ENCODE measurements around the gene CRYBG2.

Gene CRYBG2

GRCh38 chr1:26368486-26368885, 14.6 kb upstream of the CRYBG2 start:
- no peaks in the 10 kb centered on the region for H3K9me3 ChIP-seq (ENCODE audit: insufficient read depth, low read length, severe bottlenecking)
- H4K20me1 ChIP-seq (ENCODE audit: insufficient read depth, low read length), result no peaks in the 10 kb centered on the region; the same call in 1 of the 2 replicates
- H3K4me1 ChIP-seq (ENCODE audit: insufficient read depth, low read length), result peaks cover 6% of the 10 kb centered on the region; the same call in 1 of the 2 replicates
- no peaks in the 10 kb centered on the region for H3K36me3 ChIP-seq (ENCODE audit: insufficient read depth, low read length)
- TF ChIP-seq EZH2 (IDR thresholded peaks at IDR 0.05; ENCODE audit: borderline replicate concordance, low read depth, low read length, severe bottlenecking), result no peak
- TF ChIP-seq CTCF (IDR thresholded peaks at IDR 0.05; ENCODE audit: borderline replicate concordance, extremely low read depth, low read length, poor library complexity, severe bottlenecking), result no peak
- H3K27me3 ChIP-seq (ENCODE audit: insufficient read depth, low read length, poor library complexity), result no peaks in the 10 kb centered on the region
- no peak overlapping the region for H3K9ac ChIP-seq (ENCODE audit: low read depth, low read length)
- H3K4me2 ChIP-seq (ENCODE audit: insufficient read depth, low read length), result no peak overlapping the region
- no peak for DNase-seq
- H3K79me2 ChIP-seq (ENCODE audit: insufficient read depth, low read length), result no peaks in the 10 kb centered on the region
- no peak for ATAC-seq (ENCODE audit: insufficient read depth, low read depth)
- H3K4me3 ChIP-seq (ENCODE audit: low read depth in 1 of 2, low read length in 2 of 2), result no peak overlapping the region
- no peak overlapping the region for H2AFZ ChIP-seq (ENCODE audit: low read depth, low read length)
- no peak overlapping the region for H3K27ac ChIP-seq (ENCODE audit: low read length)

- H4K20me1 ChIP-seq (ENCODE audit: insufficient read depth, low read length), result no peaks in the 10 kb centered on the region; the same call in none of the 2 replicates
- H3K36me3 ChIP-seq (ENCODE audit: insufficient read depth, low read length), result no peaks in the 10 kb centered on the region
- H3K4me3 ChIP-seq (ENCODE audit: low read depth in 1 of 2, low read length in 2 of 2), result no peak overlapping the region
- H3K4me1 ChIP-seq (ENCODE audit: insufficient read depth, low read length), result peaks cover 9% of the 10 kb centered on the region; the same call in 1 of the 2 replicates
- no peaks in the 10 kb centered on the region for H3K9me3 ChIP-seq (ENCODE audit: insufficient read depth, low read length, severe bottlenecking)
- TF ChIP-seq CTCF (IDR thresholded peaks at IDR 0.05; ENCODE audit: borderline replicate concordance, extremely low read depth, low read length, poor library complexity, severe bottlenecking) (no peak), EZH2 (IDR thresholded peaks at IDR 0.05; ENCODE audit: borderline replicate concordance, low read depth, low read length, severe bottlenecking) (no peak)
- H3K9ac ChIP-seq (ENCODE audit: low read depth, low read length), result no peak overlapping the region
- no peaks in the 10 kb centered on the region for H3K79me2 ChIP-seq (ENCODE audit: insufficient read depth, low read length)
- H3K4me2 ChIP-seq (ENCODE audit: insufficient read depth, low read length), result no peak overlapping the region
- no peak overlapping the region for H3K27ac ChIP-seq (ENCODE audit: low read length)
- no peaks in the 10 kb centered on the region for H3K27me3 ChIP-seq (ENCODE audit: insufficient read depth, low read length, poor library complexity)
- ATAC-seq (ENCODE audit: insufficient read depth, low read depth), result no peak
- no peak for DNase-seq
- no peak overlapping the region for H2AFZ ChIP-seq (ENCODE audit: low read depth, low read length)
These were observed 14.1 kb upstream of the CRYBG2 start for GRCh38 chr1:26368006-26368405.

- ATAC-seq (ENCODE audit: insufficient read depth, low read depth) (no peak), DNase-seq (no peak)
- TF ChIP-seq CTCF (IDR thresholded peaks at IDR 0.05; ENCODE audit: borderline replicate concordance, extremely low read depth, low read length, poor library complexity, severe bottlenecking), result no peak
- TF ChIP-seq EZH2 (IDR thresholded peaks at IDR 0.05; ENCODE audit: borderline replicate concordance, low read depth, low read length, severe bottlenecking), result no peak
- H3K36me3 ChIP-seq (ENCODE audit: insufficient read depth, low read length), result no peaks in the 10 kb centered on the region
- no peak overlapping the region for H3K9ac ChIP-seq (ENCODE audit: low read depth, low read length)
- H3K4me2 ChIP-seq (ENCODE audit: insufficient read depth, low read length), result no peak overlapping the region
- no peak overlapping the region for H3K27ac ChIP-seq (ENCODE audit: low read length)
- no peak overlapping the region for H2AFZ ChIP-seq (ENCODE audit: low read depth, low read length)
- no peak overlapping the region for H3K4me3 ChIP-seq (ENCODE audit: low read depth in 1 of 2, low read length in 2 of 2)
- H3K27me3 ChIP-seq (ENCODE audit: insufficient read depth, low read length, poor library complexity), result no peaks in the 10 kb centered on the region
- no peaks in the 10 kb centered on the region; the same call in none of the 2 replicates for H4K20me1 ChIP-seq (ENCODE audit: insufficient read depth, low read length)
- no peaks in the 10 kb centered on the region for H3K9me3 ChIP-seq (ENCODE audit: insufficient read depth, low read length, severe bottlenecking)
- H3K79me2 ChIP-seq (ENCODE audit: insufficient read depth, low read length), result no peaks in the 10 kb centered on the region
- H3K4me1 ChIP-seq (ENCODE audit: insufficient read depth, low read length), result peaks cover 9% of the 10 kb centered on the region; the same call in 1 of the 2 replicates
These were observed 13.5 kb upstream of the CRYBG2 start for GRCh38 chr1:26367441-26367840.

GRCh38 chr1:26364956-26365355, 11.0 kb upstream of the CRYBG2 start:
- H3K4me3 ChIP-seq (ENCODE audit: low read depth in 1 of 2, low read length in 2 of 2), result no peak overlapping the region
- no peak overlapping the region for H2AFZ ChIP-seq (ENCODE audit: low read depth, low read length)
- DNase-seq (no peak), ATAC-seq (ENCODE audit: insufficient read depth, low read depth) (no peak)
- no peaks in the 10 kb centered on the region for H3K27me3 ChIP-seq (ENCODE audit: insufficient read depth, low read length, poor library complexity)
- no peak overlapping the region for H3K4me2 ChIP-seq (ENCODE audit: insufficient read depth, low read length)
- no peak for TF ChIP-seq CTCF (IDR thresholded peaks at IDR 0.05; ENCODE audit: borderline replicate concordance, extremely low read depth, low read length, poor library complexity, severe bottlenecking)
- no peak for TF ChIP-seq EZH2 (IDR thresholded peaks at IDR 0.05; ENCODE audit: borderline replicate concordance, low read depth, low read length, severe bottlenecking)
- no peaks in the 10 kb centered on the region for H3K79me2 ChIP-seq (ENCODE audit: insufficient read depth, low read length)
- no peaks in the 10 kb centered on the region for H3K9me3 ChIP-seq (ENCODE audit: insufficient read depth, low read length, severe bottlenecking)
- H4K20me1 ChIP-seq (ENCODE audit: insufficient read depth, low read length), result no peaks in the 10 kb centered on the region; the same call in none of the 2 replicates
- no peak overlapping the region for H3K27ac ChIP-seq (ENCODE audit: low read length)
- no peaks in the 10 kb centered on the region for H3K36me3 ChIP-seq (ENCODE audit: insufficient read depth, low read length)
- no peak overlapping the region for H3K9ac ChIP-seq (ENCODE audit: low read depth, low read length)
- peaks cover 6% of the 10 kb centered on the region; the same call in 1 of the 2 replicates for H3K4me1 ChIP-seq (ENCODE audit: insufficient read depth, low read length)
